Neuronal stem cell (in vitro differentiated cells): Measurements from ENCODE around the gene SMOC2.

Source experiments
- DNase-seq: peaks from one replicate; pipeline ENCODE4 v3.0.0-alpha.2; 2013; ENCODE audit warnings: low spot score
- H2AFZ ChIP-seq: one replicate; pipeline ENCODE4 v1.6.1; 2013; ENCODE audit warnings: mild to moderate bottlenecking, low read length, inconsistent platforms
- H2AK5ac ChIP-seq: 2 replicates; pipeline ENCODE4 v1.6.1; 2013; ENCODE audit warnings: low read depth, mild to moderate bottlenecking, inconsistent platforms, low read length, moderate library complexity, mixed read lengths
- H2BK120ac ChIP-seq: 2 replicates; pipeline ENCODE4 v1.6.1; 2013; ENCODE audit warnings: low read depth, mild to moderate bottlenecking, inconsistent platforms, low read length, moderate library complexity, mixed read lengths
- H2BK12ac ChIP-seq: one replicate; pipeline ENCODE4 v1.6.1; 2013; ENCODE audit warnings: low read length, inconsistent platforms
- H2BK15ac ChIP-seq: 2 replicates; pipeline ENCODE4 v1.6.1; 2013; ENCODE audit warnings: mild to moderate bottlenecking, low read length, inconsistent platforms, mixed read lengths
- H2BK5ac ChIP-seq: one replicate; pipeline ENCODE4 v1.6.1; 2013; ENCODE audit warnings: inconsistent platforms, mild to moderate bottlenecking, low read length, moderate library complexity
- H3K14ac ChIP-seq: one replicate; pipeline ENCODE4 v1.6.1; 2013; ENCODE audit warnings: low read length, inconsistent platforms
- H3K18ac ChIP-seq: 2 replicates; pipeline ENCODE4 v1.6.1; 2013; ENCODE audit warnings: low read length, inconsistent platforms
- H3K23ac ChIP-seq: 2 replicates; pipeline ENCODE4 v1.6.1; 2013; ENCODE audit warnings: low read depth, mild to moderate bottlenecking, mixed read lengths, low read length, inconsistent platforms; ENCODE audit not compliant: poor library complexity
- H3K27ac ChIP-seq: replicated peaks from 3 replicates; pipeline ENCODE4 v1.5.1; 2013; ENCODE audit warnings: low read length, inconsistent platforms
- H3K27me3 ChIP-seq, 3 experiments: 2 replicates each; pipeline ENCODE4 v1.6.1; 2013; ENCODE audit warnings: low read length in 3 of 3, mild to moderate bottlenecking in 2 of 3, inconsistent platforms in 1 of 3, low read depth in 1 of 3, mixed read lengths in 1 of 3, moderate library complexity in 1 of 3; ENCODE audit not compliant: control insufficient read depth in 3 of 3, insufficient read depth in 3 of 3
- H3K36me3 ChIP-seq, 2 donors: replicated peaks in 1 of 2; 2 replicates each; pipeline ENCODE4 v1.6.1; 2013; ENCODE audit warnings: low read length in 2 of 2; ENCODE audit not compliant: control insufficient read depth in 2 of 2, insufficient read depth in 2 of 2
- H3K4ac ChIP-seq: 2 replicates; pipeline ENCODE4 v1.6.1; 2013; ENCODE audit warnings: inconsistent platforms, mild to moderate bottlenecking, low read length, moderate library complexity
- H3K4me1 ChIP-seq, 2 donors: 1 replicate in 1 of 2; 2 replicates in 1 of 2; pipeline ENCODE4 v1.6.1; 2013; ENCODE audit warnings: low read length in 2 of 2, low read depth in 1 of 2; ENCODE audit not compliant: control insufficient read depth in 2 of 2, insufficient read depth in 1 of 2
- H3K4me2 ChIP-seq: one replicate; pipeline ENCODE4 v1.6.1; 2013; ENCODE audit warnings: mild to moderate bottlenecking, low read length, inconsistent platforms; ENCODE audit not compliant: insufficient read depth, poor library complexity, severe bottlenecking
- H3K4me3 ChIP-seq, 2 donors: 2 replicates each; pipeline ENCODE4 v1.5.1; 2013; ENCODE audit warnings: low read length in 2 of 2, mild to moderate bottlenecking in 2 of 2, inconsistent platforms in 1 of 2, moderate library complexity in 1 of 2
- H3K79me1 ChIP-seq: one replicate; pipeline ENCODE4 v1.6.1; 2013; ENCODE audit warnings: low read depth, mild to moderate bottlenecking, inconsistent platforms, low read length, moderate library complexity
- H3K9ac ChIP-seq: one replicate; pipeline ENCODE4 v1.6.1; 2013; ENCODE audit warnings: mild to moderate bottlenecking, low read depth, low read length, inconsistent platforms; ENCODE audit not compliant: poor library complexity
- H3K9me3 ChIP-seq, 2 donors: replicated peaks in 1 of 2; 2 replicates each; pipeline versions ENCODE3 to v1.6.1; 2013; ENCODE audit warnings: low read length in 2 of 2, mild to moderate bottlenecking in 2 of 2, inconsistent platforms in 1 of 2, low read depth in 1 of 2, mixed read lengths in 1 of 2, moderate library complexity in 1 of 2; ENCODE audit not compliant: control insufficient read depth in 2 of 2, insufficient read depth in 1 of 2
- H4K8ac ChIP-seq: one replicate; pipeline ENCODE4 v1.6.1; 2013; ENCODE audit warnings: low read depth, mild to moderate bottlenecking, inconsistent platforms, low read length, moderate library complexity
- H4K91ac ChIP-seq: one replicate; pipeline ENCODE4 v1.6.1; 2013; ENCODE audit warnings: low read length, low read depth, mild to moderate bottlenecking, inconsistent platforms; ENCODE audit not compliant: poor library complexity
- WGBS, 2 donors: extraction: QIAGEN DNeasy Blood & Tissue Kit; methylation state at CpG; one replicate each; pipeline ENCODE4 v1.1.7; 2013; ENCODE audit warnings: missing lambda C conversion rate in 2 of 2, mixed read lengths in 1 of 2; ENCODE audit not compliant: insufficient read length in 2 of 2, insufficient replicate concordance in 1 of 2; ENCODE audit errors: extremely low coverage in 2 of 2; 5-methylcytosine and 5-hydroxymethylcytosine counted together

Gene SMOC2

DNA sequence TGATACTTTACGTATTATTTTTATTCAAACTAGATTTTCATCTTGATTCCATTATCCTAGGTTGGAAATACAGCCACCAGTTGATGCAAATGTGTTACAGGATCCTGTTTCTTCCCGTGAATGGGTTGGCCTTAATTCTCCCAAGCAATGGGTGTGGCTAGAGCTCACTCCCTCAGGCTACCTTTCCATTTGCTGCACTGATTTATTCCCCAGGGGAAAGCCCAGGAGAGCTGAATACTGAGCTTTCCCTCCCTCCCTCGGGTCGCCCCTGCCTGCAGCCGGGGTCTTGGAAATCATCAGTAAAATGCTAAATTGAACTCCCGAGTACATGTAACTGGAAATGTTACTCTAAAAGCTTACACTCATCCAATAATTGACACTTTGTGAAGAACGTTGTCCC, 9.9 kb downstream of the SMOC2 start:
- Histone ChIP-seq H4K8ac (no peak overlapping the region), H2BK15ac (no peak overlapping the region), H3K27me3 (no peaks in the 10 kb centered on the region), H2AK5ac (no peak overlapping the region), H2BK5ac (no peak overlapping the region), H2BK120ac (no peak overlapping the region), H3K4me3 (no peak overlapping the region), H3K9ac (no peak overlapping the region), H3K27ac (no peak overlapping the region), H3K36me3 (no peaks in the 10 kb centered on the region), H2AFZ (no peak overlapping the region), H3K14ac (no peak overlapping the region), H3K23ac (no peak overlapping the region), H3K18ac (no peak overlapping the region), H2BK12ac (no peak overlapping the region), H4K91ac (no peak overlapping the region), H3K4me1 (peaks cover 5 to 16% of the 10 kb centered on the region in 2 donors), H3K79me1 (no peaks in the 10 kb centered on the region), H3K4me2 (no peak overlapping the region), H3K4ac (no peak overlapping the region), H3K9me3 (no peaks in the 10 kb centered on the region)
- DNase-seq = no peak
- no CpG with 5 or more reads among the region's 7 CpGs for WGBS, 2 donors

DNA sequence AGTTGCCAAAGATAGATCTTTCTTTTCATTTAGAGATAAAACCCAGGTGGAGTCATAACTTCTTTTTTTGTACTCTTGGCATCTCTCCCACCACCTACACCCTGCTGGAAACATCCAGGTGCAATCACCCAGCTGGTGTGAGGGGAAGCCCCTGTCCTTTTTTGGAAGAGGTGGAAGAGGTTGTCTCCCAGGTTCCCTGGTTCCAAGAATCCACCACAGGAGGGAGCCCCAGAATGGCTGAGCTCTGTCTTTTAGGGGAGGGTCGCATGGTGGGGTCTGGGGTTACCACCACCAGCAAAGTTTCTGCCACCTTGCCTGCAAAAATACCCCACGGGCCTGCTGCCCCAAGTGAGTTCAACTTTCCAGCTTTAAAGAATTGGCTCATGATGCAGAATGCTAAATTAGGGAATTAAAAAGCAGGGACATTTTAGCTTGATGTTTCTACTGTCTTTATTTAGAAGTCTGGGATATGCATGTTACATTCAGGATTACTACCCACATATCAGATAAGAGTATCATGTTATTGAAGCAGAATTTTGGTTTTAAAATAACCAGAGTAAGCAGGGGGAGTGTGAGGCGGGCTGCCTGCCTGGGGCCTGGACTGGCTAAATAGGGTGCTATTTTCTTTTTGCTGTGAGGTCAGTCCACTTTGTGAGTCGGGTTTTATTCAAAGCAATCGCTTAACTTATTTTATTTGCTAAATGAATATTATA, 11.0 kb downstream of the SMOC2 start:
- H3K4me2 ChIP-seq = no peak overlapping the region
- H3K79me1 ChIP-seq = no peaks in the 10 kb centered on the region
- H2BK120ac ChIP-seq = no peak overlapping the region
- no peaks in the 10 kb centered on the region for H3K27me3 ChIP-seq
- H3K27ac ChIP-seq = no peak overlapping the region
- H2BK12ac ChIP-seq = no peak overlapping the region
- no peak overlapping the region for H3K4ac ChIP-seq
- H4K91ac ChIP-seq = no peak overlapping the region
- no peak for DNase-seq
- no CpG with 5 or more reads among the region's 5 CpGs for WGBS, 2 donors
- H3K23ac ChIP-seq = no peak overlapping the region
- no peaks in the 10 kb centered on the region for H3K36me3 ChIP-seq
- H2AFZ ChIP-seq = peak overlapping the region; percentile 95
- H4K8ac ChIP-seq = no peak overlapping the region
- H2BK15ac ChIP-seq = no peak overlapping the region
- no peak overlapping the region for H3K9ac ChIP-seq
- H3K18ac ChIP-seq = no peak overlapping the region
- H3K14ac ChIP-seq = no peak overlapping the region
- H3K9me3 ChIP-seq = no peaks in the 10 kb centered on the region
- no peak overlapping the region for H3K4me3 ChIP-seq
- H3K4me1 ChIP-seq = peaks cover 5 to 16% of the 10 kb centered on the region in 2 donors
- H2BK5ac ChIP-seq = no peak overlapping the region
- H2AK5ac ChIP-seq = no peak overlapping the region

DNA sequence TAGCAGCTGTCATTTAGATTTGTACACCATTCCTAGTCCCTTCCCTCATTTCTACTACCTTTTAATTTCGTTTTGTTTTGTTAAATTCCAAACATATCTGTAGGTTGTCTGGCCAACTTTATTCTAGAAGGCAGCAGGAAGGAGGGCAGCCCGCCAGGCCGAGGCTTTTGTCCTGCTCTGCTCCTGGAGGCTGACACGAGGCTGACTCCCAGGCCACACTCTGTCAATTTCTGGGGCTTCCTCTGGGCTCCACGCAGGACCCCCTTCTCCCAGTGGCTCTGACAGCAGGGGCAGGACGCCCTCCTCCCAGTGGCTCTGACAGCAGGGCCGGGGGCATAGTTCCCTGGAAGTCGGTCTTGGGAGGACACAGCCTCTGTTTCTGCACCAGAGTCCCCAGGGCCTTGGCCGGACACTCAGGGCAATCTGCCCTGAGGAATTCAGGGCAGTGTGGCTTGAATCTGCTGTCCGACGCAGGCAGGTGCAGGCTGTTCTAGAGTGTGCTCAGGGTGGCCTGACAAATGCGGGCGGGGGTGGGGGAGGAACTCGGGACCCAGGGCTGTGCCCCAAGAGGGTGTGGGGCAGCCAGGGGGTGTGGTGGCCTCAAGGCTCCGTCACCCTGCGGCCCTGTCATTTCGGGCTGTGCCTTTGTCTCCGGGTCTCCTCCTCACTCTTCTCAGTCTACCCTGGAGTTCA, 11.8 kb downstream of the SMOC2 start:
- H3K14ac ChIP-seq = peak overlapping the region; percentile 26
- no peak overlapping the region for H2BK120ac ChIP-seq
- H4K91ac ChIP-seq = no peak overlapping the region
- H2BK5ac ChIP-seq = no peak overlapping the region
- H3K9me3 ChIP-seq = no peaks in the 10 kb centered on the region
- WGBS, 2 donors = no CpG with 5 or more reads among the region's 18 CpGs
- H2BK15ac ChIP-seq = peak overlapping the region; percentile 82
- H4K8ac ChIP-seq = peak overlapping the region; percentile 86
- H3K4me1 ChIP-seq = peaks cover 6 to 16% of the 10 kb centered on the region in 2 donors
- no peak for DNase-seq
- H3K27me3 ChIP-seq = no peaks in the 10 kb centered on the region
- no peak overlapping the region for H3K4me2 ChIP-seq
- H3K23ac ChIP-seq = peak overlapping the region; percentile 62
- H3K36me3 ChIP-seq = no peaks in the 10 kb centered on the region
- H3K79me1 ChIP-seq = no peaks in the 10 kb centered on the region
- H3K4me3 ChIP-seq = no peak overlapping the region
- no peak overlapping the region for H3K27ac ChIP-seq
- H2BK12ac ChIP-seq = peak overlapping the region; percentile 63
- no peak overlapping the region for H3K4ac ChIP-seq
- peak overlapping the region; percentile 72 for H2AK5ac ChIP-seq
- H2AFZ ChIP-seq = peak overlapping the region; percentile 95
- H3K18ac ChIP-seq = peak overlapping the region; percentile 87
- peak overlapping the region; percentile 12 for H3K9ac ChIP-seq

DNA sequence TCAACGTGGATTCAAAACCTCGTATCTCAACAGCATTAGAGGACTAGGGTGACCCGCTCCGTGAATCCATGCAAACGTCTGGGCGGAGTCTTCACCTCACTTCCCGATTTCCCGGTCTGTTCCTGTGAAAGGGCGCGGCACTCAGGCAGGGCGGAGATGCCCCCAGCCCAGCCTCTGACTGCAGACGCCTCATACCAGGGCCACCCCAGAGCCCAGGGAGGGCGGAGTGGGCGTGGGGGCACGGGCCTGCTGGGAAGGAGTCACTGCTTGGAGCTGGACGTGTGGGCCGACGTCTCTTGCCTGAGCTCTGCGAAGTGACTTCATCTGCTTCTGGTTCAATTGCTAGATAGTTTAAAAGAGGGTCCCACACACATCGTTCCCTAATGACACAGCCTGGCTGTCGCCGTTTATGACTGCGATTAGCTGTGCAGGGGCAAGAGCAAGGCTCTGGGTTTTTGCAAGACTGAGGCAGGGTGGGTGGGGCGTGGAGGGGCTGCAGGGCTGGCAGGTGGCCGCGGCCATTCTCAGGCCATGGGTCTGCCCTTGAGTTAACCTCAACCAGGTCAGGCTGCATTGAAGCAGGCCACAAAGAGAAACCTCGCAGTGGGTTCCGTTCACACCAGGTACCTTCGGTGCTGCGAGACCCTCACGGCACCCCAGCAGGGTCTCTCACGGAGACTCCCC, 15.0 kb downstream of the SMOC2 start:
- no CpG with 5 or more reads among the region's 32 CpGs for WGBS, 2 donors
- no peak overlapping the region for H2BK12ac ChIP-seq
- no peaks in the 10 kb centered on the region for H3K27me3 ChIP-seq
- no peak overlapping the region for H3K4me3 ChIP-seq
- no peak overlapping the region for H2AFZ ChIP-seq
- peak overlapping the region; percentile 18 for H2BK5ac ChIP-seq
- H2BK120ac ChIP-seq = no peak overlapping the region
- no peak overlapping the region for H2AK5ac ChIP-seq
- H3K4me1 ChIP-seq = peaks cover 8 to 16% of the 10 kb centered on the region in 2 donors
- peak overlapping the region; percentile 17 for H3K14ac ChIP-seq
- H3K9me3 ChIP-seq = no peaks in the 10 kb centered on the region
- H3K79me1 ChIP-seq = peaks cover 2% of the 10 kb centered on the region
- no peak for DNase-seq
- no peak overlapping the region for H3K4ac ChIP-seq
- H3K4me2 ChIP-seq = no peak overlapping the region
- H3K23ac ChIP-seq = no peak overlapping the region
- peak overlapping the region; percentile 45 for H3K18ac ChIP-seq
- no peak overlapping the region for H3K9ac ChIP-seq
- H4K8ac ChIP-seq = no peak overlapping the region
- H2BK15ac ChIP-seq = no peak overlapping the region
- H3K27ac ChIP-seq = no peak overlapping the region
- H4K91ac ChIP-seq = no peak overlapping the region
- no peaks in the 10 kb centered on the region for H3K36me3 ChIP-seq
